ENCODE results near the gene MICAL1.
"Not testable (repeated sequence)": the region's sequence is repeated elsewhere in the genome, so short reads cannot be mapped to it uniquely, and the experiment has no call there.

Gene MICAL1

DNA sequence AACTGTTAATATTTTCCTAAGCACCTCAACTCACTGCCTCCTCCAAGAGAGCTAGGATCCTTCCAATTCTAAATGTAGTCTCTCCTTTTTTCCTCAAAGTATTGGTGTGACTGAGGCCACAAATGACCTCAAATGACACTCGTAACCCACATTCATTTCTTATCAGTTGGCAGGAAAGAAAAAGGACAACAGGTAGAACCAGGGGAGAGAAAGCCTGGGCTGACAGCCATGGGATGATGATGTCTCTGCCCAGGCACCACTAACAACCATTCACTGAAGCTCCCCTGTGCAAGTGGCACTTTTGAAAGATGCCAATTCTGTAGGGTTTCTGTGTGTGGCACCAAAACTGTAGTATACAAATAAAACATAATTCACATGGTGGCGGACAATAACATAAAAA, 20.1 kb upstream of the MICAL1 start:
- no peak for DNase-seq (ENCODE audit: low spot score)

DNA sequence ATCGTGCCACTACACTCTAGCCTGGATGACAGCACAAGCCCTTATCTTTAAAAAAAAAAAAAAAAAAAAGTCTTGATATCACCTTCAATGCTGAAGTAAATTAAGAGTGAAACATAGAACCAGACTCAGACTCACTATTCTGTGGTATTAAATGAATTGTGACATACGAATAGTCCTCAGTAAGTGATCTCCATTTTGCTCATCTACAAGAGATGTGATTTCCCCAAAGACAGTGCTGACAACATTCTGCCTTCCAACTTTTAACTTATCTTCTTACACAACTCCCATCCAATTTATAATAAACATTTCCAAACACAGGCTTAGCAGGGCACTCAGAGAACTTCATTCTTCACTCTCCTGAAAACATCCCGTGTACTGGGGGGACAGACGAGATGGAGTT, 19.4 kb upstream of the MICAL1 start:
- no peak for DNase-seq (ENCODE audit: low spot score)

DNA sequence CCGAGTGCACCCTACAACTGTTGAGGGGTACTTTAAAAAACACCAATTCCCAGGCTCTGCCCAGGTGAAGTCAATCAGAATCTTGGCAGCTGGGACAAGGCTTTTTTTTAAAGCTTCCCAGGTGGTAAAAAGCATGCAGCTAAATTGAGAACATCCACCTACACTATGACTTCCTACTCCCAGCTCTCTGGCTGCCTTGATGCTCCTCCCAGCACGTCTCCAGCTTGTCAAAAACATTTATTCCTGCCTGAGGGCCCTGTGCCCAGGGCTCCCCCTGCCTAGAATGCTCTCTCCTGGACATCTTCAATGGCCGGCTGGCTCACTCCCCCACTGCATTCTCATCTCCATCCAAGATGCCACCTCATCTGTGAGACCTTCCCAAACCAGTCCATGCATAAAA, 17.5 kb upstream of the MICAL1 start:
- no peak for DNase-seq (ENCODE audit: low spot score)

DNA sequence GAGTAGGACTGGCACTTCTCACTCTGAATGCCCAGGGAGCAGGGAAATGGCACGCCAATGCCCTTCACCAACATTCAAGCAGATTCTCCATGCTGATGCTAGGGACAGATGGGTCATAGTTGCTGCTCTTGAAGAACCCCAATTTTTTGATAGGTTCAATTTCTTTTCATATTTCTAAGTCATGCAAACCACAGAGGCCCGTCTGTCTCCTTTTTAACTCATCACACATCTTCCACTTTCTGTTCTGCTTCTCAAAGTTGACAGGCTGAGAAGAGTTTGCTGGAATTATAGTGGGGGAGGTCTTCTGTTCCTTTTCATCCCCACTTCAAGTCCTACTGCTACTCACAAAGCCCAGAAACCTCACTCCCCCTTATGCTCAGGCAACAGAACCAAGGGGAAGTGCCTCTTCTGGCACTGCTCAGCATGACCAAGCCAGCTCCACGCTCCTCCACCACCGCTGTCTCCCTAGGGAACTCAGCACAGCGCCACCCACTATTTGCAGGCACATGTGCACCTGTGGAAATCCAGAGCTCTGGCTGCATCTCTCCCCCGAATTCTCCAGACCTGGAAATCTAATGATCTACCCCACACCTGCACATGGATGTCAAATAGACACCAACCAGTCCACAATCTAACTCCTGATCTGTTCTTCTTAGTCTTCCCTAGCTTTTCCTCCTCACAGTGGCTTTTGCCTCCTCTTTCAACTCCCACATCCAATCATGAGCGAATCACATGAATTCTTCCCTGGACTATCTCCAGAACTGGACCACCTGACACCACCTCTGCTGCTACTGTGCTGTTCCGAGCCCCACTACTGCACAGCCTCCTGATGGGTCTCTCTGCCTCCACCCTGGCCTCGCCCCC, 16.8 kb upstream of the MICAL1 start:
- DNase-seq (ENCODE audit: low spot score) = no peak

DNA sequence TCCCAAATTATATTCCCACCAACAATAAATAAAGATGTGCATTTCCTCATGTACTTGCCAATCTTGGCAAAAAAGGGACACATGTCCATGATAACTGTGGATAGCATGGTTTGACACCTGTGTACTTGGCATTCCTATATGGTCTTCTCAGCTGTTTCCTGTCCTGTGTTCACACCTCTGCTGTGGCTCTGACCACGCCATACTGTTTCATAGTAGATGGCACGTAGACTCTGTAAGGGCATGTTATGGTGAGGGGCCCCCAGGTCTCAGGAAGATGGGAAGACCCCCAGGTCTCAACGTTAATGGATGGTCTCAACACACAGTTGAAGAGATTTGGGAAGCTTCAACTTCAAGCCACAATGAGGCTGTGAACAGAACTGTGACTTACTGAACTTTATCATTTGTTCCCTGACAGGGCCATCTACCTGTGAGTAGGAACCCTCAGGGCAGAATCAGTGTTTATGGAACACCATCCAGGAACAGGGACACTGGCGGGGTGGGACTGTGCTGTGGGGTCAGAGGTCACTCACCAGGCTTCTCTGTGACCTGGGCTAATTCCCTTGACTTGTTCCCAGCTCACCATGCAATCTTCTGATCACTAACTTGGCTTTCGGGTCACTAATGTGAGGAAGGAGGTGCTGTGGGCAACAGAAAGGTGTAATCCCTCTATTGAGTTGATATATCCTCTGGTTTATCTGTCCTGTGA, 15.7 kb upstream of the MICAL1 start:
- DNase-seq (ENCODE audit: low spot score) = no peak

DNA sequence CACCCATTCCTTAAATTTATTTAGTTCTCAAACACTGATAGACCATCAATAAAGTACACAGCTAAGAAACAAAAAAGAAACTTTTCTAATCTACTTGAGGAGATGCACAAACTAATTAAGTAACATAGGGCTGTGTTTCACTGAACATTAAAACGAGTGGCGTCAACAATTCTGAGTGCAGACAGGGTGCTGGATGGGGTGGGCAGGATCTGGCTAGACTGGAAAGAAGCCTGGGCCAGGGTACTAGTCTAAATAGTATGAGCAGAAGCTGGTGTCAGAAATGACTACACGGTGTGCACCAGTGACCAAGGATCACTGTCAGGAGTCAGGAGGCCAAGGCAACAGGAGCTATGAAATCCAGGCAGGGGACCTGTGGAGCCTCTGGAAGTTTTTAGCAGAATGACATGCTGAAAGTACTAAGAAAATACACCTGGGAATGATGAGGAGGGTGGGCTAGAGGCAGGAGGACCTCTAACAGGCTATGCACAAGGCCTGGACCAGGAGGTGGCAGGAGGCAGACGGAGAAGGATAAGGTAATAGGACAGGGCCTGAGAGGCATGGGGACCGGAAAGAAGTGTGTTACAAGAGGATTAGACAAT, 14.1 kb upstream of the MICAL1 start:
- no peak for DNase-seq (ENCODE audit: low spot score)

DNA sequence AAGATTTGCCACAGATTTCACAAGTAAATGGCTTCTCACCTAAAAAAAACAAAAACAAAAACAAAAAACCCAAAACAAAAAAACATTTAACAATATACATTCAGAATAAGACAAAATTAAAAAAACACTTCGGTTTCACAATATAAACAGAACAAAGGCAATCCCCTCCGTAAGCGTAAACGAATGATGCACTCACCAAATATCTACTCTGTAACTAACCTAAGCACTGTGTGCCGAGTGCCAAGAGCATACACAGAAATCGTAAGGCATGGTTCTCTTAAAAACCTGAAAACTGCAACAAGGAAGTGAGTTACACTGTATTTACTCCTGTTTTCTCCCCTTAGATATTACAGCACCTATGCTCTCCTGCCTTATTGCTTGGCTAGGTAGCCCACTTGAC, 12.1 kb upstream of the MICAL1 start:
- no peak for DNase-seq (ENCODE audit: low spot score)

DNA sequence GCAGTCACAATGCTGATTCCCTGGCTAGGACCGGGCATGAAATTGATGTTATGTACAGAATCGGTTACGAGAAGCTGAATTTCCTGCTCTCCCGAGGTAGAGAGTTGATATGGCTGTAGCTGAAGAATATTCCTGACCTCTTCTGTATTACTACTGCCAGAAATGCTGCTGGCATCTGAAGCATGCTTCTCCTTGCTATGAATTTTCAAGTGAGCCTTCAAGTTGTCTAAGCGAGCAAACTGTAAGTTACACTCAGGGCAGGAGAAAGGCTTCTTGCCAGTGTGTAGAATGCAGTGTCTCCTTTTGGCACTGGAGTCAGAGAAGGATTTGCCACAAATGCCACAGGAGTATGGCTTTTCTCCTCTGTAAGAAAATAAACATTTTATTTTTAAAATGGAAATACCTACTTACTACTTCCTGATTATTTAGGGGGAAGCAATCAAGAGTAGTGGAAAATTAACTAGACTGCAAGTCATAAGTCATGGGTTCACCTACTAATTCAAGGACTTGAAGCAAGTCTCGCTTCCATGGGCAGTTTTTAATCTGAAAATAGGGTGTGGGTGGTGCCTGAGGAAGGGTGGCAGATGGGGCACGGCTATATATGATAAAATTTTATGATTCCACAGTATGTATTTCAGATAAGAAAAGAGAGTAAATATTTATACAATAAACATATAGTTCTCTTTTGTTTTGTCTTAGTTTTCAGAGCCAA, 10.8 kb upstream of the MICAL1 start:
- no peak for DNase-seq (ENCODE audit: low spot score)

DNA sequence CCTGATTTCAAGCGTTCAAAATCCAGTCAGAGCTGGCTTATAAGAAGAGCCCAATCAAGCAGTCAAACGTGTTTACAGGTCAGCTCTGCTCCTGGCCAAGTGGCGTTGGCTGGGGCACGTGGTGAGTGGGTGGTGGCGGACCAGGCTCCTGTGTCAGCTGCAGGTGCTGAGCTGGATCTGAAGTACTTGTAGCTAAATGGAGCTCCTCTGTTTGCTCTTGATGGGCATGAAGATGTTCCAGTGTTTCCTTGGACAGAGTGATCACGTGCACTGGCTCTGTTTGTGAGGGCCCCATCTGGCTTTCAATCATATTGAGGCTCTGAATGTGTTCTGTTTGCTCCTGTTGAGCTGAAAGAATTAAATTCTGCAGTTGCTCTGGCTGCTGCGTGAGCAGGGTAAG, 10.2 kb upstream of the MICAL1 start:
- DNase-seq (ENCODE audit: low spot score) = no peak

DNA sequence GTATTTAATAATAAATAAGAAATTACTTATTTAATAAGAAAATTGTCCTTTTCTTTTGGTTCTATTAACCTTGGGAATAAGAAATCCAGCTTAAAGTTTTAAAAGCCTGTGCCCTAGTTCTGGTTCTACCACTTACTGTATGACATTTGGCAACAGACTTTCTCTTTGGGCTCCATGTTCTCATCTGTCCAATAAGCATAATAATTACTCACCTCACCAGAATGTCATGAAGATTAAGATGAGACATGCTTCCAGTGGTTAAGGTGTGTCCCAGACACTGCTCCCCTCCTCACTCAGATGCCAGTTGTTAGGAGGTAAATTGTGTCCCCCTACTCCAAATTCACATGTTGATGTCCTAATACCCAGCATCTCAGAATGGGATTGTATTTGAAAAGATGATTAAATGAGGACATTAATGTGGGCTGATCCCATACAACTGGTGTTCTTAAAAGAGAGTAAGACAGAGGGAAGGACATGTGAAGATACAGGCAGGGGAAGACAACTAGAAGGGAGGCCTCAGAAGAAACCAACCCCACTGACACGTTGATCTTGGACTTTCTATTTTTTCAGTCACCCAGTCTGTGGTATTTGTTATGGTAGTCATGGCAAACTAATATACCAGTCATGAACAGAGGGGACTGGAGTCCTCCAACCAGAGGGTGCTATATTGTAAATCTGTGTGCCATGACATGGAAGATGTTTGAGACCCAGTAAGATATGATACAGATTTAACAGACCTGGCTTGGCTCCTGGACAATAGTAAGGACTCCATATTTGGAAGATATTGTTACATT, 6.4 kb upstream of the MICAL1 start:
- no peak for DNase-seq (ENCODE audit: low spot score)

DNA sequence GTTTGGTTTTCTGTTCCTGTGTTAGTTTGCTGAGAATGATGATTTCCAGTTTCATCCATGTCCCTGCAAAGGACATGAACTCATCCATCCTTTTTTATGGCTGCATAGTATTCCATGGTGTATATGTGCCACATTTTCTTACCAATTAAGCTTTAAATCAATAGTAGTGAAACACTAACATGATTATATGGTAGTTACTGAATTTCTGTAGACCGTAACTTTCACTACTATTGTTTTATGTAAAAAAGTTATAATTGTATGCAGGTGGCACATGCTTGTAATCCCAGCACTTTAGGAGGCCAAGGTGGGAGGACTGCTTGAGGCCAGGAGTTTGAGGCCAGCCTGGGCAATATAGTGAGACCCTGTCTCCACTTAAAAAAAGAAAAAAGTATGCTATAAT, 5.6 kb upstream of the MICAL1 start:
- DNase-seq (ENCODE audit: low spot score) = not testable (repeated sequence)

DNA sequence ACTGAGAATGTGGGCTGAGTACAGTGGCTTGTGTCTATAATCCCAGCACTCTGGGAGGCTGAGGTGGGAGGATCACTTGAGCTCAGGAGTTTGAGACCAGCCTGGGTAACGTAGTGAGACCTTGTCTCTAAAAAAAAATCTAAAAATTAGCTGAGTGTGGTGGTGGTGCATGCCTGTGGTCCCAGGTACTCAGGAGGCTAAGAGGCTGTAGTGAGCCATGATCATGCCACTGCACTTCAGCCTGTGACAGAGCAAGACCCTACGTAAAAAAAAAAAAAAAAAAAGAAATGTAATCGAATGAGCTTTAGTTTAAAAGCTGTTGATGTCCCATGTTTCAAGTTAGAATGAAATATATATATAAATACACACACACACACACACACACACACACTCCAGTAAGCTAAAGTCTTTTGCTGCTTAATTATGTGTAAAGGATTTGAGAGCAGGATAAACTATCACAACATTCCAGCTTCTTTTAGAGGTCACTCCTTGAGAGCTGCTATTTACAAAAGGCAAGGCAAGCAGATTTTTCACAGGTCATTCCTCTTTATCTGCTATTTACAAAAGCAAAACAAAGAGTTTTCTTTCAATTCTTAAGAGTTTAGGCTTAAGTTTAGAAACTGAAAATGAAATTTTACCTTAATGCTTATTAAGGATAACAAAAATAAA, 4.7 kb upstream of the MICAL1 start:
- DNase-seq (ENCODE audit: low spot score) = no peak

DNA sequence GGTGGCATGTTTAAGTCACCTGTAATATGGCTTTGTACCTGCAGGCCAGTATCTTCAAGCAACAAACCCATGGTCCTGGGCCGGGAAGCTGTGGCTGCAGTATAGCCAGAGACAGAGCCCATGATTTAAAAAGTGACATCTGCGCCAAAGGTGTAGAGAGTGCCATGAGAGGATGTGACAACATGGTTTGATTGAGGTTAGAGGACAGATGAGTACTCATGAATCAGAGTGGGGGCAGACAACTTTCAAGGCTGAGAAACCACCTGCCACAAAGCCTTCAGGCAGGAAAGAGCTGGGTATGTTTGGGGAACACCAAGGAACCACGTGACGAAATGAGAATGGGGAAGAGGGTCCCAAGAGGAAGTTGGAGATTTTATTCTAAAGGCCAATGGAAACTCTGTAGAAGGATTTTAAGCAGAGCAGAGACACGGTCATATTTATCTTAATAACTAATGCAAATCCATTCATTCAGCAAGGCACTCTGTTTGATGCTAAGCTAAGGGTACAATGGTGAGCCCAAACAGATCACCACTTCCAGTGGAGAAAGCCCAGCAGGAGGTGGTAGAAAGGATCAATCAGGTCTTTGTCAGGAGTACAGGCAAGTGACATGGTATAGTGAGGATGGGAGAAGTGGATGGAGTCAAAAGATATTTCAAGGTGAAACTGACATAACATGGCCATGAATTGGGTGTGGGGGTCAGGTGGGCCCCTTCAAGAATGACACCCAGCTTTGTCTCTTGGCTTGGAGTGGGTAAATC, 3.4 kb upstream of the MICAL1 start:
- DNase-seq (ENCODE audit: low spot score) = no peak

DNA sequence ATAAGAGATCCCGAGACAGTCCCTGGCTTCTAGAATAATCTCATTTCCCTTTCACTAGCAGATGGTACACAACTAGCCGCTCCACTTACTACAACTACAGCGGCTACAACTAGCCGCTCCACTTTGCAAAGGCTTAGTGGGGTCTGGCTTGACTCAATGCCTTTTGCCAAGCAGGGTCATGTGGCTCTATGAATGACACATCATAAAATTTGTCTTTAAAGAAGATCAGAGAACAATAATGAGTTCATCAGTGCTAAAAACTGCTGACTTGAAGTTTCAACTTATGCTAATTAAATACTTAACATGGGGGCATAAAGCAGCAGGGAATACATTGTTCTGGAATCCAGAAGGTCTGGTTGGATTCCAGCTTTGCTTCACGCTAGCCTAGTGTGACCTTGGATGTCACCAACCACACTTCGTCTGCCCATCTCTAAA, 2.0 kb upstream of the MICAL1 start:
- no peak for DNase-seq (ENCODE audit: low spot score)

DNA sequence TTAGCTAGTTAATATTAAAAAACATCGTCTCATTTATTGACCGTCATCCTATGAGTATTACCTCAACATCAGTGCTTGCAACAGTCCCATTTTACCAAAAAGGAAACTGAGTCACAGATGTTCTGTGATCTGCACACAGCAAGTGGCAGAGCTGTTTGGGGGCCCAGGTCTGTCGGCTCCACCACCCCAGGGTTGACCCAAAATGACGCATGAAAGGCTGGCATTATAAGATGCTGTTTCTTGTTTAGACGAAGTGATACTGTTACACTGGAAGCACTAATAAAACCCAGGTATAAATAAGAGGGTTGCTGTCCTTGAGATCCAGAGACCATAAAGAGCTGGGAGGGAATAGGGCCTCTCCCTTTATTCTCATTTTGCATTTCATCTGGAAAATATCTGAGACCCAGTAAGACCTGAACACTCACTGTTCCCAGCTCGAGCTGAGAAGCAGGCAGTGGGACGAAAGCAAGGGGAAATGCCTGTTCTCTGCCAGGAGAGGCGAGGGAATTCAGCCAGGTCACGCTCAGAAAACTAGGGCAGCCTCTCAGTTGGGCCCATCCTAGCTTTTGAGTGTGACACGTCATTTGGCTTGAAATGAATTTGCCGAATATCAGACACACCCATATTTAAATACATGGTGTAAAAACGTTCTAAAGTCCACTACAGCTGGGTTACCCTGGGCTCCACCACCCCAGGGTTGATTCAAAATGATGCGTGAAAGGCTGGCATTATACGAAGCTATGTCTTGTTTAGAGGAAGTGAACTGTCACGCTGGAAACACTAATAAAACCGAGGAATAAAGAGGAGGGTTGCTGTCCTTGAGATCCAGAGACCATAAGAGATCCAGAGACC, 1.4 kb upstream of the MICAL1 start:
- DNase-seq (ENCODE audit: low spot score) = no peak

DNA sequence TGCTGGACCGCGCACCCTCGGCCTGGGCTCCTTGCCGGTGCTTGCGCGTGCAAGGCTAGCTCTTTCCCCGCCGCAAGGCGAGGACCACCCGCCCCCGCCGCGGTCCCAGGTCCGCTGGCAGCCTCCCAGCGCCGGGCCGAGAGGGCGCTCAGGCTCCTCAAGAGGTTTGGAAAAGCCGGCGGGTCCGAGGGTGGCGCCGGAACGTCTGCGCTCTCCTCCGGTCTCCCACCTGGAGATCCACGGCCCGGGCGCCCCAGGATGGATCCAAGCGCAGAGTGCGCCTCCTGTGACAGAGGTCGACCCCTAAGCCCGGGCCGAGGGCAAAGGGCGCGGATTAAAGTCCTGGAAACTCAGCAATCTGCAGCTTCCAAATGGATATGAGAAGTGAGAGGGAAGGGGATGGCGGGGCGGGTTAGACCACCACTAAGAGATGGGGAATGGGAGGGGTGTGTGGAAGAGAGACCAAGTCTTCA, 575 bp upstream of the MICAL1 start:
- DNase-seq (ENCODE audit: low spot score) = no peak

DNA sequence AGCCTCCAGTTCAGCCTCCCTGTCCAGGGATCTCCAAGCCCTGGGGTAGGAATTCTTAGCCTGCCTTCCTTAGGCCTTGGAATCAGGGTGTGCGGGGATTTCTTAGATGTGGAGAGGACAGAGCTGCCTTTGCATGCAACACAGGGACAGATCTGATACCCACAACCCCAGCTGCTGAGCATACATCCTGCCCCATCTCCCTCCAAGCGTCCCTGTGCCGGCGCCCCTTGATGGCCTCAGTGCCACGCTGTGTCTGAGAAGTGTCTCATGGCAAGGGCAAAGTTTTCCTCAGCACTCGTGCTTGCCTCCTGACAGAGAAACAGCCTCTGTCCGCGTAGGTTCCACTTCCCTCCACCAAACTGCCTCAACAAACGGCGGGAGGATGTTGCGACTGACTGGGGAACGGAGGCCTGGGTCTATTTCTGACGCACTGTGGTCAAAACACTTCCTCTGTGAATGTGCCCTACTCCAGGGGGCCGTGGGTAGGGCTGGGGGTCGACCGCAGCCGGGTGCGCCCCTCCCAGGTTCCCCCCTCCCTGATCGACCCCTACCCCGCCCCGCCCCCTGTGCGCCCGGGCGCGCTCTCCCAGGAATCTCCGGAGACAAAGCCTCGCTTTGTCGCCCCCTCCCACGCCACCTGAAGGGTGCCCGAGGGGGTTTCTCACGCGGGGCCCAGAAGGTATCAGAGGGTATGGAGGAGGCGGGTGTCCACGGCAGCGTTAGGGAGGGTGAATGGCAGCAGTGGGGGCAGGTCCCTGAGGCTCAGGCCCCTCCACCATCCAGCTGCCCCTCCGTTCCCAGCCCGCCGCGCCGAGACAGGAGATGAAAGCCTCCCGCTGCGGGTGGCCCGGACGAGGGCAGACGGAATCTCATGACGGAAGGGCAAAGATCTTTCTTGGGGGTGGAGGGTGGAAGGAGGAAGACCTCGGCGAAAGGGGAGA, 806 bp downstream of the MICAL1 start:
- no peak for DNase-seq (ENCODE audit: low spot score)
